ENCODE results near the gene LPIN1.
A peak's percentile ranks its signal among the peaks of the same experiment; 100 is the strongest.
"Not testable (repeated sequence)": the region's sequence is repeated elsewhere in the genome, so short reads cannot be mapped to it uniquely, and the experiment has no call there.

The LPIN1 gene

GRCh38 chr2:11811036-11811654, 64.7 kb downstream of the LPIN1 start:
- no peak for DNase-seq (ENCODE audit: low spot score)

GRCh38 chr2:11812466-11813248, 66.2 kb downstream of the LPIN1 start:
- no peak for DNase-seq (ENCODE audit: low spot score)

- DNase-seq (ENCODE audit: low spot score), result not testable (repeated sequence)
Measured at GRCh38 chr2:11813345-11813744, 66.9 kb downstream of the LPIN1 start.

- no peak for DNase-seq (ENCODE audit: low spot score)
Measured at GRCh38 chr2:11813951-11814350, 67.5 kb downstream of the LPIN1 start.

- no peak for DNase-seq (ENCODE audit: low spot score)
Measured at GRCh38 chr2:11814979-11815510, 68.6 kb downstream of the LPIN1 start.

GRCh38 chr2:11816935-11817334, 70.5 kb downstream of the LPIN1 start:
- not testable (repeated sequence) for DNase-seq (ENCODE audit: low spot score)

GRCh38 chr2:11819235-11819729, 72.8 kb downstream of the LPIN1 start:
- no peak for DNase-seq (ENCODE audit: low spot score)

- DNase-seq (ENCODE audit: low spot score), result no peak
Measured at GRCh38 chr2:11820650-11821049, 74.2 kb downstream of the LPIN1 start.

GRCh38 chr2:11821705-11822104, 75.3 kb downstream of the LPIN1 start:
- no peak for DNase-seq (ENCODE audit: low spot score)

GRCh38 chr2:11822359-11822745, 75.9 kb downstream of the LPIN1 start:
- DNase-seq (ENCODE audit: low spot score), result not testable (repeated sequence)

- DNase-seq (ENCODE audit: low spot score), result no peak
Measured at GRCh38 chr2:11822746-11823451, 76.5 kb downstream of the LPIN1 start.

GRCh38 chr2:11824901-11825828, 78.7 kb downstream of the LPIN1 start:
- DNase-seq (ENCODE audit: low spot score), result no peak

GRCh38 chr2:11827547-11827946, 81.1 kb downstream of the LPIN1 start:
- DNase-seq (ENCODE audit: low spot score), result no peak

GRCh38 chr2:11828933-11829323, 82.5 kb downstream of the LPIN1 start:
- DNase-seq (ENCODE audit: low spot score), result no peak

- DNase-seq (ENCODE audit: low spot score), result peak; percentile 22
Measured at GRCh38 chr2:11829324-11829946, 83.0 kb downstream of the LPIN1 start.

- DNase-seq (ENCODE audit: low spot score), result no peak
Measured at GRCh38 chr2:11829947-11830707, 83.7 kb downstream of the LPIN1 start.

- no peak for DNase-seq (ENCODE audit: low spot score)
Measured at GRCh38 chr2:11830708-11831301, 84.4 kb downstream of the LPIN1 start.

- no peak for DNase-seq (ENCODE audit: low spot score)
Measured at GRCh38 chr2:11831415-11831814, 85.0 kb downstream of the LPIN1 start.

- no peak for DNase-seq (ENCODE audit: low spot score)
Measured at GRCh38 chr2:11832531-11832930, 86.1 kb downstream of the LPIN1 start.

GRCh38 chr2:11833601-11834000, 87.2 kb downstream of the LPIN1 start:
- no peak for DNase-seq (ENCODE audit: low spot score)
